Neural cell (in vitro differentiated cells): ENCODE results near the gene L3MBTL4. TPM values are rescaled to one million over a fixed set of nuclear protein-coding genes. Genes with fewer than 3 reads are reported as not detected.

Source experiments
- H2AFZ ChIP-seq: fragments of 200-600, 300-800 bp; sonication (generic), shearing (Covaris generic); 2 replicates; pipeline ENCODE4 v1.6.0; 2014; ENCODE audit warnings: low read depth, mild to moderate bottlenecking, antibody characterized with exemption, low read length, moderate library complexity
- H3F3A ChIP-seq: fragments of 200-600 bp; shearing (Covaris generic); 2 replicates; pipeline ENCODE4 v1.6.1; 2016; ENCODE audit warnings: mild to moderate bottlenecking, moderate library complexity, mixed read lengths, antibody characterized with exemption, low read length; ENCODE audit not compliant: insufficient read depth, poor library complexity, severe bottlenecking
- H3K27ac ChIP-seq: fragments of 200-600, 300-800 bp; sonication (generic), shearing (Covaris generic); 2 replicates; pipeline ENCODE4 v1.5.1; 2014; ENCODE audit warnings: mild to moderate bottlenecking, low read length, moderate library complexity
- H3K27me3 ChIP-seq: fragments of 300-800, 200-600 bp; sonication (generic), shearing (Covaris generic); 2 replicates; pipeline ENCODE4 v1.6.0; 2014; ENCODE audit warnings: mild to moderate bottlenecking, low read depth, low read length, moderate library complexity; ENCODE audit not compliant: insufficient read depth
- H3K36me3 ChIP-seq: fragments of 300-800, 200-600 bp; sonication (generic), shearing (Covaris generic); 2 replicates; pipeline ENCODE4 v1.5.1; 2014; ENCODE audit warnings: mild to moderate bottlenecking, antibody characterized with exemption, low read length, moderate library complexity; ENCODE audit not compliant: insufficient read depth
- H3K4me2 ChIP-seq: fragments of 300-800, 200-600 bp; sonication (generic), shearing (Covaris generic); 2 replicates; pipeline ENCODE4 v1.6.0; 2014; ENCODE audit warnings: mild to moderate bottlenecking, low read length
- H3K4me3 ChIP-seq: fragments of 300-800, 200-600 bp; sonication (generic), shearing (Covaris generic); 2 replicates; pipeline ENCODE4 v1.5.1; 2014; ENCODE audit warnings: mild to moderate bottlenecking, low read length, moderate library complexity
- H3K79me2 ChIP-seq: fragments of 200-600 bp; shearing (Covaris generic); replicated peaks from 2 replicates; pipeline ENCODE4 v1.6.0; 2014; ENCODE audit warnings: mild to moderate bottlenecking, low read length, moderate library complexity; ENCODE audit not compliant: insufficient read depth
- H3K9ac ChIP-seq: fragments of 300-800, 200-600 bp; sonication (generic), shearing (Covaris generic); 2 replicates; pipeline ENCODE4 v1.6.1; 2016; ENCODE audit warnings: mild to moderate bottlenecking, low read length, mixed read lengths
- H3K9me2 ChIP-seq: fragments of 200-600 bp; shearing (Covaris generic); 2 replicates; pipeline ENCODE4 v1.6.1; 2016; ENCODE audit warnings: mild to moderate bottlenecking, low read length, mixed read lengths; ENCODE audit not compliant: insufficient read depth
- H3K9me3 ChIP-seq: fragments of 200-600, 300-800 bp; sonication (generic), shearing (Covaris generic); 2 replicates; pipeline ENCODE4 v1.6.1; 2016; ENCODE audit warnings: mild to moderate bottlenecking, mixed run types, low read length, moderate library complexity, mixed read lengths
- H4K20me1 ChIP-seq: fragments of 200-600 bp; shearing (Covaris generic); 2 replicates; pipeline ENCODE4 v1.6.1; 2016; ENCODE audit warnings: mild to moderate bottlenecking, mixed run types; ENCODE audit not compliant: insufficient read depth
- CTCF ChIP-seq: fragments of 450-650 bp; IDR thresholded peaks from 2 replicates; pipeline ENCODE4 v1.5.1; 2014; ENCODE audit warnings: antibody characterized with exemption, mild to moderate bottlenecking, moderate library complexity; ENCODE audit not compliant: poor library complexity, severe bottlenecking
- EP300 ChIP-seq: fragments of 450-650 bp; conservative IDR thresholded peaks from 2 replicates; pipeline ENCODE4 v1.6.1; 2014; ENCODE audit warnings: antibody characterized with exemption, mild to moderate bottlenecking, moderate library complexity; ENCODE audit not compliant: poor library complexity, severe bottlenecking
- EZH2 ChIP-seq: fragments of 200-600, 300-800 bp; shearing (Covaris generic), sonication (generic); IDR thresholded peaks from 2 replicates; pipeline ENCODE4 v1.6.1; 2014; ENCODE audit warnings: antibody characterized with exemption, low read length, borderline replicate concordance, mild to moderate bottlenecking; ENCODE audit not compliant: insufficient read depth, poor library complexity, severe bottlenecking
- MXI1 ChIP-seq: fragments of 450-650 bp; conservative IDR thresholded peaks from 2 replicates; pipeline ENCODE4 v1.6.1; 2014; ENCODE audit warnings: antibody characterized with exemption, mild to moderate bottlenecking; ENCODE audit not compliant: poor library complexity, severe bottlenecking
- POLR2AphosphoS5 ChIP-seq: IDR thresholded peaks from 2 replicates; pipeline ENCODE4 v1.6.1; 2012
- RAD21 ChIP-seq: fragments of 450-650 bp; conservative IDR thresholded peaks from 2 replicates; pipeline ENCODE4 v1.6.1; 2014; ENCODE audit warnings: antibody characterized with exemption, mild to moderate bottlenecking, moderate library complexity
- REST ChIP-seq: IDR thresholded peaks from 2 replicates; pipeline ENCODE4 v1.6.1; 2012; ENCODE audit warnings: borderline replicate concordance
- SMC3 ChIP-seq: fragments of 450-650 bp; conservative IDR thresholded peaks from 2 replicates; pipeline ENCODE4 v1.6.1; 2014; ENCODE audit warnings: antibody characterized with exemption, mild to moderate bottlenecking, moderate library complexity; ENCODE audit not compliant: poor library complexity
- TAF1 ChIP-seq: IDR thresholded peaks from 2 replicates; pipeline ENCODE4 v1.6.1; 2012; ENCODE audit warnings: low read depth
- polyA plus RNA-seq: library from polyadenylated mRNA; depleted of rRNA; stranded (reverse); fragments of >200 nt; gene quantifications from 2 replicates; pipeline ENCODE4 v1.2.3, GENCODE V29; 2014

L3MBTL4 gene
- polyA plus RNA-seq, 1 donor from 2014 or later = 0.90 TPM

- H3K9ac ChIP-seq = no peak overlapping the region
- H3F3A ChIP-seq = no peaks in the 10 kb centered on the region
- H3K4me3 ChIP-seq = no peak overlapping the region
- no peaks in the 10 kb centered on the region for H3K79me2 ChIP-seq
- H2AFZ ChIP-seq = no peak overlapping the region
- H3K9me2 ChIP-seq = no peaks in the 10 kb centered on the region
- no peaks in the 10 kb centered on the region for H4K20me1 ChIP-seq
- no peaks in the 10 kb centered on the region for H3K27me3 ChIP-seq
- H3K27ac ChIP-seq = no peak overlapping the region
- H3K9me3 ChIP-seq = no peaks in the 10 kb centered on the region
- H3K4me2 ChIP-seq = no peak overlapping the region
- no peaks in the 10 kb centered on the region for H3K36me3 ChIP-seq
- TF ChIP-seq POLR2AphosphoS5 (no peak), RAD21 (no peak), CTCF (no peak), MXI1 (no peak), TAF1 (no peak), EP300 (no peak), EZH2 (no peak), SMC3 (no peak), REST (no peak)
Observed at GRCh38 chr18:6174983-6175745, 239.5 kb downstream of the L3MBTL4 start.

GRCh38 chr18:6170604-6171003, 244.1 kb downstream of the L3MBTL4 start:
- Histone ChIP-seq H3K4me3 (no peak overlapping the region), H3K27ac (no peak overlapping the region), H3K9me2 (no peaks in the 10 kb centered on the region), H3K27me3 (no peaks in the 10 kb centered on the region), H4K20me1 (no peaks in the 10 kb centered on the region), H3K79me2 (no peaks in the 10 kb centered on the region), H3K9ac (no peak overlapping the region), H3K36me3 (no peaks in the 10 kb centered on the region), H3K9me3 (no peaks in the 10 kb centered on the region), H2AFZ (no peak overlapping the region), H3F3A (no peaks in the 10 kb centered on the region), H3K4me2 (no peak overlapping the region)
- TF ChIP-seq EP300 (no peak), REST (no peak), RAD21 (no peak), POLR2AphosphoS5 (no peak)
